A549 treated with AZD9567 at 1 μM for 4 hours (cell line): ENCODE measurements around the gene PSORS1C1. TPM values are rescaled to one million over a fixed set of nuclear protein-coding genes. Genes with fewer than 3 reads are reported as not detected.

Experiments
- total RNA-seq: library from RNA; stranded (reverse); fragments of 200-300 nt; extraction: Qiagen RNA extraction; gene quantifications from 5 replicates; pipeline ENCODE4 v1.2.3, GENCODE V29; 2022; ENCODE audit not compliant: insufficient read depth

PSORS1C1 gene, protein sequence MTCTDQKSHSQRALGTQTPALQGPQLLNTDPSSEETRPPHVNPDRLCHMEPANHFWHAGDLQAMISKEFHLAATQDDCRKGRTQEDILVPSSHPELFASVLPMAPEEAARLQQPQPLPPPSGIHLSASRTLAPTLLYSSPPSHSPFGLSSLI
- total RNA-seq: 3.5 to 6.1 TPM (median 4.7 TPM) in 4 of 5 replicates, not detected in the other

DNA sequence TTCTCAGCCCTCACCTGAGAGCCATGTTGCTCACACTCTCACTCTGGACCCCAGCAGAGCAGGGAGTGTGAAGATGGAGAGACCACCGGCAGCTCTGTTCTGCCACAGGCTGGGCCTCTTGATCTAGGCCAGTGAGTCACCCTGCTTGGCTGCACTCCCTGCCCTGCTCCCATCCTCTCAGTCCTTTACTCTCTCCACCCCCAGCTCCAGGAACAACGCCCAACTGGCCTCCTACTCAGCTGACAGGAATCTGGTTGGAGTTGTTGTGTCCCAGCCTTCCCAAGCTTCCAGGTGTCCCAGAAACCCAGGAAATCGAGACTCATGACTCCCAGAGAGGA lies at the start of gene PSORS1C1:
PSORS1C1 (plus strand) TSS at position 260 of the 338 bp plus-strand sequence. CDS start 14,833 bp downstream, outside the sequence.

DNA sequence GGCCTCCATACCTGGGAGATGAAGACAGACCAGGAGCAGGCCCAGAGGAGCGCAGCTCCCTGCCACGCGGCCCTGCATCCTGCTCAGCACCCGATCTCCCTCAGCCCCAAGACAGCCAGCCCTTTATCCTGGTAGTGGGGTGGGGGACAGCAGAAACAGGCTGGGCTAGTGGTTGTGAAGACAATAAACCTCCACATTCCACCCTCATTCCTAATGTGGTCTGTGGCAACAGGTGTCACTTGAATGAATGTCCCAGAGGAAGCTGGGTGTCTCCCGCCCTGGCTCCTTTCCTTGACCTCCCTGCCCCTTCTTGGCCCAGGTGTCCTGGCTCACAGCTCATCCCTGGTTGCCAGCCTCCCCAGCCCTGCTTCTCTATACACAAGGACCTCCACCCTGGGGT lies 2.1 kb upstream of the PSORS1C1 start, which contains the start of gene C6orf15:
C6orf15 (minus strand) TSS at position 98 of the 400 bp plus-strand sequence; CDS start at position 78, 20 bp downstream.

DNA sequence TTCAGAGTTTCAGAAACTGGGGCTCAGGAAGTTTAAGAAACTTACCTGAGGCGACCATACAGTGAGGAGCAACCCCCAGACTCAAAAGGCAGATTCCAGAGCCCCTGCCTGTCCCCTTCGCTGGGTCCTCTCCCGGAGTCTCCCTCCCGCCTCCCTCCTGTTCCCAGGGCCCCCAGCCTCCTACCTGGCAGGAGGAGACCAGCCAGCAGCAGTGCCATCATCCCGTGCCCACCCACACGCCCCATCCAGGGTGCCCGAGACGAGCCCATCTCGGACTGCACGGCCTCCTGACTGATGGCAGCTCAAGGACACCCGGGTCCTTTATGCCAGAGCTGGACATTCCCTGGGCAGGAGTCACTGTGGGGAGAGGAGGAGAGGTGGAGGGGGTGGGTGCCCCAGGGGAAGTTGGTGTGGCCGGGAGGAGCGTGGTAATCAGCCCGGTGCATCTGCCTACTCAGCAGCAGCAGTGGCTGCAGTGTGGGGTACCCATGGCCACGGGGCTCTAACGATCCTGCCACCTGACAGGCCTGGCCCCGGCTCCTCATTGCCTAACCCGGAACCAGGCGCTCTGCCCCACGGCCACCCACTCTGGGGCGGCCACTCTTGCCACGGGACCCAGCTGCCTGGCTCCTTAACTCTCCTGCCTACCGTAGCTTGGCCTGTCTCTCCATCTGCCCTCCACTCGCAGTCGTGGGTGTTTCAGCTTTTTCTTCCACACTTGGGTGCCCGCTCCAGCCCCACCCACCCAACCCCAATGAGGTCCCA lies 5.7 kb downstream of the PSORS1C1 start, which contains the start of gene CDSN:
CDSN (minus strand) TSS at position 296 of the 765 bp plus-strand sequence; CDS start at position 269, 27 bp downstream.

DNA sequence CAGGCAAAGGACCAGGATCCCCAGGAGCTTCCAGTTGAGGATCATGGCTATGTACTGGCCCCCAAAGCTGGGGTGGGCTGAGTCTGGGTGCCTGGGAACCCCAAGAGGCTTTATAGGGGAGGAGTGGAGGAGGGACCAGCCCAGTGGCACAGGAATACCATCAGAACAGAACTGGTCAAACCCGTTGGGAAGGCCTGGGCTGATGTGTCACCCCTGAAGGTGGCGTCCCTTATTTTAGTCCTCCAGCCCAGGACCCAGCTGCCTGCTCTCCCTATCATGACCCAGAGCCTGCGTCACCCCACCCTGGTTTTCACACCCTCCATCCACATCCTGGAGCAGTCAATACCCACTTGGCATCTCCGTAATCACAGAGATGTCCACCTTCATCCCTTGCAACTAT lies 24.4 kb downstream of the PSORS1C1 start, which contains the start of gene PSORS1C2:
PSORS1C2 (minus strand) TSS at position 85 of the 400 bp plus-strand sequence; CDS start at position 45, 40 bp downstream.

DNA sequence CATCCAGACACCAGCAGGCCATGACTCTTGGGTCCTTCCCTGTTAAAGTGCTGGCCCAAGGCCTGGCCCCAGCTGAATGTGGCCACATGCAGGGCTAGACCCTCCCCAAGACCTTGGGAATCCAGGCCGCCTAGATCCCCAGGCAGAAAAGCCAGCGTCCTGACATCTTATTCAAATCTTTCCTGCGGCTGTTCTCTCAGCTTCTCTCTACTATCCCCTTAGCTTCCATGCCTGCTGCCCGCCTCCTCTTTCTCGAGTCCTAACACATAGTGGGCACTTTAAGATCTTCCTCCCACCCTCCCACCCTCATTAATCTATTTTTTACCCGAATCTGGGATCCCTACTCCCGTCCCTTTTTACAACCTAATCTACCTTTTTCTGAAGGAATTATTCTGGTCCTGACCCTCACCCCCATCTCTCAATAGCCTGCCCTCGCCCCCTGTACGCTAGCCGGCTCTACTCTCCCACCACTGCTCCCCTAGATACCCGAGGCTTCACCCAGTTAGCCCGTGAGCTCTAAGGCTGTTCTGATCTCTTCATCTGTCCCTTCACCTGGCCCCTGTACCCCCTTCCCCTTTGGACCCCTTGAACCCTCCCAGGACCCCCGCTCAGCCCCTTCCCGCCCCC lies 43.0 kb downstream of the PSORS1C1 start, which contains the start of gene CCHCR1:
CCHCR1 (minus strand) TSS at position 290 of the 627 bp plus-strand sequence; CDS start at position 88, 202 bp downstream.

DNA sequence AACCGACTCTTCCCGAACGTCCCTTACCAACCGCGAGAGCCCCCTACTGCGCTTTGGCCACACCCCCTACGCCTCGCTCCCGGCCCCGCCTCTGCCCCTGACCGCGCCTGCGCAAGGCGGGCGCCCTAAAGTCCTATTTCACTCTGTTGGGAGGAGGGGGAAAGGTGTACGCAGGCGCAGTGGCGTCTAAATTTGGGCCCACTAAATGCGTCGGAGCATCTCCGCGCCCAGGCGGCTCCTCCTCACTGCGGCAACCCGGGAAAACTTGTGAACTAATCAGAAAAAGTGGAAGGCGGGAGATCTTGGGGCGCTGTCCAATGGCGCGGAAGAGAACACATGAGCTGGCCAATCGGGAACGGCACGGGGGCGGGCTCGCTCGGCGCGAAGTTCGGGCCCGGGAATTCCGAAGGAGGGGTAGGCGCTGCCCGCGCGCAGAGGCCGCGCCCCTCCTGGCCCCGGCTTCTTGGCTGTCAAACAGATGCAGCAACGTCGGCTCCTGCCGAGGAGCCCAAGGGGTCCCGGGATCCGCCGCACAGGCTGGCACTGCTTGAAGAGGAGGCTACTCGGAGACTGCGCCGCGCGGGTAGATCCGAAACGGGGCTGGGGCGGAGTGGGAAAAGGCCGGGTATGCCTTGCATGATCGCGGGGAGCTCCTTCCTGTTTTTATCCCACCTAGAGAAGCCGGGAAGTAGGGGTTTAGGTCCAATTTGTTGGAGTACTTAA lies 43.7 kb downstream of the PSORS1C1 start, which contains the start of gene TCF19:
TCF19 (plus strand) TSS at position 450 of the 723 bp plus-strand sequence. CDS start 881 bp downstream, outside the sequence.

DNA sequence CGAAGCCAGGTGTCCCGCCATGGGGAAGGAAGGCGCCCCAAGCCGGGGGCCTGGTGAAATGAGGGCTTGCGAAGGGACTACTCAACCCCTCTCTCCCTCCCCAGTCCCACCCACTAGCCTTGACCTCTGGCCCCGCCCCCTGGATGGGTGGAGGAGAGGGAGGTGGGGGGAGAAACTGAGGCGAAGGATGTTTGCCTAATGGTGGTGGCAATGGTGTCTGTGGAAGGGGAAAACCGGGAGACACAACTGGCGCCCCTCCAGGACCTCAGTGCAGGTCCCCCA lies 55.9 kb downstream of the PSORS1C1 start, which contains the start of gene POU5F1:
POU5F1 (minus strand) TSS at position 83 of the 282 bp plus-strand sequence; CDS start at position 21, 62 bp downstream.

Other genes starting within 250 kb of the PSORS1C1 start
- gene DDR1, start 230.3 kb upstream of the PSORS1C1 start, total RNA-seq: 46.6 to 53.1 TPM (median 48.9 TPM) in 5 replicates
- gene GTF2H4, start 206.6 kb upstream of the PSORS1C1 start, total RNA-seq: 15.7 to 20.4 TPM (median 19.1 TPM) in 5 replicates
- 9.0 to 14.5 TPM (median 13.3 TPM) in 5 replicates for gene VARS2, start 200.6 kb upstream of the PSORS1C1 start, total RNA-seq
- gene SFTA2, start 182.6 kb upstream of the PSORS1C1 start, total RNA-seq: not detected in 5 replicates
- gene MUCL3, start 173.8 kb upstream of the PSORS1C1 start, total RNA-seq: 0.03 to 0.06 TPM (median 0.05 TPM) in 4 of 5 replicates, not detected in the other
- gene MUC21, start 131.1 kb upstream of the PSORS1C1 start, total RNA-seq: not detected in 5 replicates
- gene MUC22, start 104.3 kb upstream of the PSORS1C1 start, total RNA-seq: 0.01 to 0.02 TPM in 2 of 5 replicates, not detected in the others
- not detected in 5 replicates for gene C6orf15, start 2.2 kb upstream of the PSORS1C1 start, total RNA-seq
- gene CDSN, start 5.6 kb downstream of the PSORS1C1 start, total RNA-seq: 0.02 to 0.05 TPM (median 0.05 TPM) in 3 of 5 replicates, not detected in the others
- not detected in 5 replicates for gene PSORS1C2, start 24.3 kb downstream of the PSORS1C1 start, total RNA-seq
- 6.7 to 9.0 TPM (median 6.9 TPM) in 5 replicates for gene CCHCR1, start 43.0 kb downstream of the PSORS1C1 start, total RNA-seq
- gene TCF19, start 43.8 kb downstream of the PSORS1C1 start, total RNA-seq: 11.8 to 14.9 TPM (median 14.5 TPM) in 5 replicates
- 8.0 to 13.8 TPM (median 10.5 TPM) in 5 replicates for gene POU5F1, start 55.9 kb downstream of the PSORS1C1 start, total RNA-seq
- gene HLA-C, start 157.3 kb downstream of the PSORS1C1 start, total RNA-seq: 42.8 to 57.6 TPM (median 53.4 TPM) in 5 replicates
- 26.6 to 30.8 TPM (median 28.4 TPM) in 5 replicates for gene HLA-B, start 242.4 kb downstream of the PSORS1C1 start, total RNA-seq